GM21515 (cell line): ENCODE measurements around the gene FBXO15.
A peak's percentile ranks its signal among the peaks of the same experiment; 100 is the strongest.

Experiments
- ATAC-seq: cut with Tn5 transposase; IDR thresholded peaks from one replicate; pipeline ENCODE4 v1.9.1; 2021; ENCODE audit not compliant: unreplicated experiment

The FBXO15 gene

DNA sequence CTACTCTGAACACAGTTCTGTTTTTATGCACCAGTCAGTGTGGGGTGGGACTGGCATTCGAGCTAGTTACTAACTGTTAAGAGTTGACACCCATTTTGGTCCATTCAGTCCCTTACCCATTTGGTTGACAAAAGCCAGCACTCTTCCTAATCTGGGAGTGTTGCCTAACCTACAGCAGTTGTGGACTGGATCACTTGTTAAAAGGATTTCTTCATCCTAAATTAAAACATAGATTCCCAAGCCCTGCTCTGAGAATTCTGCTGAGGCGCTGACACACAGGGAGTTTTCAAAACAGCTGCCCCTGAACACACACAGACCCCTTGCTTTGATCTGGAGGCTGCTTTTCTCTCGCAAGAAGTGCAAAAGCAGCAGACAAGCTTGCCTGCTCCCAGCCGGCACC, 7.1 kb upstream of the FBXO15 start:
- no peak for ATAC-seq

DNA sequence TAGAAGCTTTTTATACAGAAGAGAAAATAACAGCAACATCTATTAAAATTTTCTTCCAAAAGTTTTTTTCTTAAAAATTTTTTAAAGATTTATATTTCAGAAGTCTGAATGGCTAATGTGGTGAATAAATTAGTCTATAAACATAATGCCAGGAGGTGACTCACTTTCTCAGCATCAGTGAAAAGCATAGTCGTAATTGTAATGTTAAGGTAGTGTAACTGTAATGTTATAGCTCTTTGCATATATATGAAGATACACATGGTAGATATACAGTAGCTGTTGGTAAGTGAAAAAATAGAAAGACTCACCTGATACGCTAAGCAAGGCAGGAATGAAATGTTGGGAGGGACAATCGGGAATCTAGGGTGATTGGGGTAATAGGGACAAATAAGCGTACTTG, 6.2 kb upstream of the FBXO15 start:
- ATAC-seq: no peak

DNA sequence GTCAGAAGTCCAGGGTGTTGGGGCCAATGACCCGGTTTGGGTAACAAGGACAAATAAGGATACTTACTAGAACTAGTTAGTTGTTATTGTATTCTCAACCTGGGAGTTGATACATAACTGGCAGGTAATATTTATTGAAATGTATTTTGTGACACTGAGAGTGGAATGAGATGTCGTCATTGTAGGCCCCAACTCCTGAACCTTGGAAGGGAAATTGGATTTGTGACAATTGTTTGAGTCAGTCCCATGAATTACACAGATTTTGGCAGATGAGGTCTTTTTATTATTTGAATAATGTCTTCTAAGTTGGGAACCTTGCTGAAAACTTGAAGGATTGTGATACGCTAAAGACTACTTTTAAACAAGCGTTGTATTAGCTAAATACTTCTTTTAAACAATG, 5.7 kb upstream of the FBXO15 start:
- no peak for ATAC-seq

DNA sequence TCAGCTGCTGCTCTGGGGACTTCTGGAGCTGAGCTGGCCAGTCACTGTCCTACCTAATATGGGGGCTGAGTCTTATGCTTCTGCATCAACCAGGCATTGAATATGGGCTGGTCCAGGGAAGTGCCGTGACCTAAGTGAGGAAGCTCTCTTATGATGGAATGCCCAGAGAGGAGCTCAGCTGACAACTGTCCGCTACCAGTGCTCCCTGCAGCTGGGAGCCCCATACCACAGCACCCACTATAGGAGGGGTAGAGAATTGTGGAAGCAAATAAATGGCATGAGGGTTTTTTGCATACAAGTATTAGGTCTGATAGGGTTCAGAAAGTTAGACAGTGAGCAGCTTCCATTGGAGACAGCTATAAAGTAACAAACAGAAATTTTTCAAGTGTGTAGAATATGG, 5.2 kb upstream of the FBXO15 start:
- ATAC-seq: no peak

DNA sequence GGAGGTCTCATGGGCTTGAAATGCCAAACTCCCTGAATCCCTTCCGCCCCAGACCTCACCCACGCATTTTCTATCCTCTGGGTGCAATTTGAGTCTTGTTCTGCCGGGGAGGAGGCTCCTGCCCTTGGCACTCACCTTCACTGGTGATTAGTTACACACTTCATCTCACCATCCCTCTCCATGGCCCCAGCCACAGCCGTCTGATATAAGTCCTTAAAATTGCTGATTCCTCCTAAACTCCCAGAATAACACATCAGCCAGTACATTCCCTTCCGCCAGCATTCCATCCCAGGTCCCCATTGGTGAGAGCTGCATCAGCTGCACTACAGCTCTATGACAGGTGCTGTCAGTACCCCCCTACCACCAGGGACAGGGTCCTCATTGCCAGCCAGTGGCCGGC, 4.6 kb upstream of the FBXO15 start:
- no peak for ATAC-seq

DNA sequence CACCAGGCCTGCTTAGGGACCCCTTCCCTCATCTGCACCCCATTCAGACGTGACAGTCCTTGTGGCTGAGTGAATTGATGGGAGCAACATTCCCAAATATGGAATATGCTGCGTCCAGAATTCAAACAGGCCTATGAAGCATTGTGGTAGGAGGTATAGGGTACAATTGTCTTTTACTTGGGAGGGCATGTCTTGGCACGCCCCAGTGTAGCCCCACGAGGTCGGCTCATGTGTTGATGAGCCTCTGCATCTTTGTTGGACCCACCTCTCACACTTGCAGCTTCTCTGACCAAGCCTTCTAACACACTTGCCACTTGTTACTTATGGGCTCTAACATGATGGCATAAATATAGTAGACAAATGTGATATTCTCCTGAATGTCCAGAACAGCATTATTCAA, 2.2 kb upstream of the FBXO15 start:
- no peak for ATAC-seq

DNA sequence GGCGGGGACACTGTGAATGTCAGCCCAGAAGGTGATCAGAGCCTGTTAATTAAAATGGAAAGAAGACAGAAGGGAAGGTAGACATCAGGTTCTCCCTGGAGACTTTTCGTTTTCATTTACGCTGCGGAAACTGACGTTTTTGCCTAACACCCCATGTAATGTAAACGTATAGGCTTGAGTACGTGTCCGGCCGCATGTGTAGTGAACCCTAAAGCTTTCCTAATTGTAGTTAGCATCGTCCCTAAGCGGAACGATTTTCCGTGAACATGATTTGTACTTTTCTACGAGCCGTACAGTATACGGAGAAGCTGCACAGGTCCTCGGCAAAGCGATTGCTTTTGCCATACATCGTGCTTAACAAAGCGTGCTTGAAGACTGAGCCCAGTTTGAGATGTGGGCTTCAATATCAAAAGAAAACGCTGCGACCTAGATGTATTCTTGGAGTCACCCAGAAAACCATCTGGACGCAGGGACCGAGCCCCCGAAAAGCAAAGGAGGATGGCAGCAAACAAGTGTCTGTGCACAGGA, 973 bp upstream of the FBXO15 start:
- peak; percentile 21 for ATAC-seq

DNA sequence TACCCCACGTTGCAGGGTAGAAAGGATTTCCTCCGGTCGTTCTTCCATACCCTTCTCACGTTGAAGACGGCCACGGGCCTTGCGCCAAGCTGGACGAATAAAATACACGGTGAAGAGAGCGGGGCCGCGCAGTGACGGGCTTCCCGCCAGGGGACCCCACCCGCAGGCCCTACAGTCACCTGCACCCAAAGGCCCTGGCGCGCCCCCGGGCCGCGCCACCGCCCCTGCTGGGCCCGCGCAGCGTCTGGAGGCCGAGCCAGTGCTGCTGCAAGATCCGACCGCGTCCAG, 199 bp downstream of the FBXO15 start:
- no peak for ATAC-seq

DNA sequence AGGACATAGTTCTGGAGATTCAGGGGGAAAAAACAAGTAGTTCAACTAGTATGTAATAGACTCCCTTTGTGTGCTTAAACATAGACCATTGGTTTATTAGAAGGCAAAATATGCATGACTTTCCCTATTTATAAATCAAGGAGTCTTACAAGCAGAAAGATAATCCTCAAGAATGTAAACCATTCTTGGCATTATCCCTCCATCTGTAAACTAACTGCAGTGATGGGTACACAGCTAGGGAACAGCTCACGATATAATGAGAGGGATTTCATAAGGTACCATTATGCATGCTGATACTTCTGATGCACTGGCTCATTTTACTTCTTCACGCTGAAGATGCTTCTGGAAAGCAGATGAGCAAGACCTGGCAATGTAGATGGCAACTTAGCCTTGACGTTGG, 878 bp downstream of the FBXO15 start:
- ATAC-seq: no peak

DNA sequence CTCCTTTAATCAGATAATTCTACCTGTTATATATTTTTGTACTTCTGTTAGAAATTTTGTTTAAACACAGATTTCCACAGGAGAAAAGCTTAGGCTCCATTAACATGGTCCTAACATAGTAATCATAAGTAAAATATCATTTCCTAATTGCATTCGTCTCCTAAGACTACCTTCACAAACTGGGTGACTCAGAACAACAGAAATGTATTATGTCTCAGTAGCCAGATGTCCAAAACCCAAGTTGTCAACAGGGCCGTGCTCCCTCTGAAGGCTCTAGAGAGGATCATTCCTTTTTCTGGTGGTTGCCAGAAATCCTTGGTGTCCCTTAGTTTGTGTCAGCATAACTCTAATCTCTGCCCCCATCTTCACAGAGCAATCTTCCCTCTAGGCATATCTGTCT, 5.4 kb downstream of the FBXO15 start:
- ATAC-seq: no peak

DNA sequence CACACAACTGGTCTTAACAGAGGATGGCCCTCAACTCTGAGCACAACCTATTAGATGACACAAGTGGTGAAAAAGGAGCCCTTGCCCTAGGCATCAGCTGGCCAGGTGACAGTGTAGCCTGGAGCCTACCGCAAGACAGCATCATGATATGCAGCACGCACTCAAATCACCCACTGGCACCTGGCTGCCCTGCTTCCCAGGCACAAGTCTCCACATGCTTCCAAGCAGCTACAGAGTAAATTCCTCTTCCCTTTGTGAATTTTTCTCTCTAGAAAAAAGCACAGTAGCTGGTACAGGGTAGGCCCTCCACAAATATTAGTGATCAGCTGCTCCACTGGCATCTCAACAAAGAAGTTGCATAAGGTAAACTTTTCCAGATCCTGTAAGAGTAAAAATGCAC, 6.0 kb downstream of the FBXO15 start:
- no peak for ATAC-seq

DNA sequence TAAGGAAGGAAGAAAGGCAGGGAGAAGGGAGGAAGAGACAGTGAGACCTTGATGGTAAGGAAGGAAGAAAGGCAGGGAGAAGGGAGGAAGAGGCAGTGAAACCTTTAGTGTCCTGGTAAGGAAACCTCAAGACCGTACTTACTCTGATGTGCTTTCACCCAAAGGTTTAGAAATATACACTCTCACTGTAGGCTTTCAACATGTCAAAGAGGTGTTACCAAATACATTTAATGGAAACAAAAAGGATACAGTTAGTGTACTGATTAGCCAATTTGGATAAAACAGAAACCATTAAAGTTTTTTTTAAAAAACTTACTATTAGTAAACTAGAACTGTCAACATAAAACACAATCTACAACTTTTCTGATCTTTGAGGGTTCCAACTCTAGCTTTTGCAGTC, 7.1 kb downstream of the FBXO15 start:
- ATAC-seq: no peak

DNA sequence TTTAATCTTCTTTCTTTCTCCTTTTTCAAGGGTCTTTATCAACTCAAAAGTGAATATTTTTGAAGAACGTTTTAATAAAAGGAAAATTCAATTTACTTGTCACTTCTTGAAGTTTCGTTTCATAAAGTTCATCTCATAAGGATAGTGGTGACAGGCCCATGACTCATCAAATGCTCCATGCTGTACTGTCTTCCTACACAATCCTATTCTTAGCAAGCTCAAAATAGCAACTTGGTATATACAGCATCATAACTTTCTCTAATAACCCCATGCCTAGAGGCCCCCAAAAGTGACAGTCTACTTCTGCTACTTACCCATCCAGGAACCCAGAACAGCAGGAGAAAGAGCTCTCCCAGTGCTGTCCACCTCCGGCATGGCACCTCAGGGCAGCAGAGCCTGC, 7.7 kb downstream of the FBXO15 start:
- no peak for ATAC-seq

DNA sequence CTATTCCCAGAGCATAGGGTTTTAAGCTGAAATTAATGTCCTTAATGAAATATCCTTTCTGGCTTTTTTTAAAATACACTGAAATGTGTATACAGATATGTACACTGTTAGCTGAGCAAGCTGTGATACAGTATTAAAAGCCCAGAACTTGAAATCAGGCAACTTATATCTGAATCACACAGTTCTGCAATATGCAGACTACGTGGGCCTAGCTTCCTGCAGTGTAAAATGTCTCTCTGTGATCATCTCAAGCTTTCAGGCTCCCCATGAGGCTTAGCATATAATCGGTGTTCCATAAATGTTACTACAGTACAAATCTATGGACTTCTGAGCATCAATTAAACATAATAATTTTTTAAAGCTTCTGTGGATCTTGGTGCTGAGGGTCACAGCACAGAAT, 8.2 kb downstream of the FBXO15 start:
- no peak for ATAC-seq

DNA sequence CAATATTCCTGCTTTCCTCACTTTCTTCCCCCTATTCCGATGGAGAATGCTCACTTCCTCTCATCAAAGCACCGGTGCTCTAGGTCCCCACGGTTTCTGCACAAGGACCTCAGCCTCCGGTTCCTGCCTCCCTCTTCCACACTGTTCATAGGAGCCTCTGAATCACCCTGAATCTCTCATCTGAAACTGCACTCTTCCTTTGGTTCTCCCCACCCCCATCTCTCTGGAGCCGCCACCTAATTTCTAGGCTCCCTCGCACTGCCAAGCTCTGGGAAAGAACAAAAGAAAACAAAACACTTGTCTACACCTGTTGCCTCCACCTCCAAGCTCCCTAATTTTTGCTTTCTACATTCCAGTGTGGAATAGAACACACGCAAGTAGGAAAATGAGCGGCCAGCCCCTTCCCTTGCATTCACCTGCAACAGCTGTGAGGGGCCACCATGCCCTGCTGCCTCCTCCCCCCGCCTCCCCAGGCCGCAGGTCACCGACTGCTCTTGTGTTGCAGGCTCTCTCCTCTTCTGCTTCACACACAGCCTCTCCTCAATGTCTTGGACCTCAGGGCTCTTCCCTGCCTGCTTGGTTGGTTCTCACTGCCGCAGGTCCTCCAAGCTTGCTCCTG, 9.6 kb downstream of the FBXO15 start:
- ATAC-seq: no peak

DNA sequence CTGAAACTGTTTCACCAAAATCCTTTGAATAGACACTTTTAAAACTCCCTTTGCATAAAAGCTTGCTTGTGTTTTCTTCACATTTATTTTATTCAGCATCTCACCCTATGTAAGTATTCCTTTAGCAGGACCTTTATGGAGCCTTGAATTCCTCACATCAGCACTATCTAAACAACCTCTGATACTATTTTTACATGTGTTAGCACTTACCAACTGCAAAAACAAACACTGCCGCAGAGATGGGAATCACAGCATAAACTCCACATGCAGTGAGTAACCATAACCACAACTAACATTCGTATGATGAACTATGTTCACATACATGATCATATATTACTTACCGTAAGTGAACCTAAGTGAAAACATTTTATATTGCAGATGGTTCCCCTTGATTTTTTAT, 15.4 kb downstream of the FBXO15 start:
- no peak for ATAC-seq

DNA sequence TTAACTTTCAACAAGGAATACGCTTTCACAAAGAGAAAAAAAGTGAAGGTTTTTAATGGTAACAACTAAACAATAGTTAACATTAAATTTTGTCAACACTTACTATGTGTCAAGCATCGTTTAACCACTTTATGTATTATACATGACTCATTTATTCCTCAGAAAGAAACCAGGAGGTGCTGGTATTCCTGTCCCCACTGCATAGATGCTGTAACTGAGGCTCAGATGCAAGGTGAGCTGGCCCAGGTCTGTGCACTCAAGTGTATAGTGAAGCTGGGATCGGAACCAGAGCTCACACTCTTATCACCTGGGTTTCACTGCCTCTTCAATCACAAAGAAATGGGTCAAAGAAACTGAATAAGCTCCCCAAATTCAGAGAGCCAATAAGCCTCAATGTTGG, 16.5 kb downstream of the FBXO15 start:
- no peak for ATAC-seq

DNA sequence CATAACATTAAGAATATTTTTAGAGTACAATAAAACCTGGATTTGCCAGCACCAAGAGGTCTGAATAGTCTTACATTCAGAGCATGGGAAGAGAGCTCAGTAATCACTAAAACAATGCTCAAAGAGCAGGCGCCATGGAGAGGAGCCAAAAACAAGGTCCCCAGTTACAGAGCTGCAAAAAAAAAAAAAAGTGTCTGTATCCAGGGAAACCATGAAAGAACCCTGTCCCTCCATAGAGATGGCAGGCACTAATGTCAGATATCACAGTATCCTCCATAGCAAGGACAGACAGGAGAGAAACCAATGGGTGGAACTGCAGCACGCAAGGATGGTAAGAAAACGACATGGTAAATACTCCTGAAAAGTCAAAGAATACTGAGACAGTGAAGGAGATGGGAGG, 19.5 kb downstream of the FBXO15 start:
- no peak for ATAC-seq

DNA sequence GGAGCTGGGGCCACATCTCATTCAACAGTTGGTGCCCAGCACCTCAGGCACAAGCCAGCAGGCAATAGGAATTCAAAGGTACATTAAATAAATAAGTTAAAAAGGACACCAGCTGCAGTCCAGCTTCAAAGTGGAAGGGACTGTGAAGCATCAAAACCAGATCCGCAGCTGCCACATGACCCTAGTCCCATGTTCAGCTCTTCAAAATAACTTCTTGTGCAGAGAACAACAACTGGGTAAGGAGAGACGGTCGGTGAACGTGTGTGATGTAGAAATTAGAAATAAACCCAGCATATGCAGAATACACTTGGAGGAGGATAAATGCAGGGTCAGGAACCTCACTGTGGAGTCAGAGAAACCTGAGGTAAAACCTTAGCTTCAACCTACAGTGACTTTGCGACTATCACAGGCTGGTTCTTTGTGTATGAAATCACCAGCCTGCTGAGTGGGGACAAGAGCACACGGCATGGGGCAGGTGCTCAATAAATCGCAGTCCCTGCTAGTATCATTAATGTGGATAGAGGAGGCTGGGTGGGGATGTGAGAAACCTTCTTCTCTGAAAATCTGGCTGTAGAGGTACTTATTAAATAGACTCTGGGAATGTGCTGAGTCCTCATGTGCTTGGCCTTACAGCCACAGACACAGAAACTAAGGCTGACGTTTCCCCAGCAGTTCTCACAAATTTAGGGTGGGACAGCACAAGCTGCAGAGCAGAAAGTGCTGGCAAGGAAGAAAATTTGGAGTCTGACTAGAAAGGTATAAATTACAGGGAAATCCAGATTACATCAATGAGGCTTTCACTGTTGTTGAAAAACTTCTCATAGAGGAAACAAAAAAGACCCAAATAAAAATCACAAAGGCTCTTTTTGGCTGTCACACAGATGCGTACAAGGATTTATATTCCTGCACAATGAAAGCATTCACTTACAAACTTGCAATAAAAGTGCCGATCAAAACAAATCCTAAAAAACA, 20.7 kb downstream of the FBXO15 start:
- ATAC-seq: no peak

DNA sequence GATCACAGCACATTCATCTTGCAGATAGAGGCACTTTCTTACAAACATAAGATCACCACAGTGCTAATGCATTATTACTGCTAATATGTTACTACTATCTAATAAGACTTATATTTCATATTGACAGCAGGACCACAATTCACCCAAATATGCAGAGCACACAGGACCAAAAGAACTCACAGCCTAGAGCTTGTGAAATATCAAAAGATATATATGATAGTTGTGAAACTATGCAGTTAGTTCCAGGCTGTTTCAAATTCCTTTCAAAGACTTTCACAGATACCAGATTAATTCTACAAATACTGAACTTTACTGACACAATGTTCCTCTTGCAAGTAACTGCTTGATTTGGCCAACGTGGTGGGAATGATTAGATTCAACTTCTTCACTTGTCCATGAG, 23.0 kb downstream of the FBXO15 start:
- ATAC-seq: no peak

DNA sequence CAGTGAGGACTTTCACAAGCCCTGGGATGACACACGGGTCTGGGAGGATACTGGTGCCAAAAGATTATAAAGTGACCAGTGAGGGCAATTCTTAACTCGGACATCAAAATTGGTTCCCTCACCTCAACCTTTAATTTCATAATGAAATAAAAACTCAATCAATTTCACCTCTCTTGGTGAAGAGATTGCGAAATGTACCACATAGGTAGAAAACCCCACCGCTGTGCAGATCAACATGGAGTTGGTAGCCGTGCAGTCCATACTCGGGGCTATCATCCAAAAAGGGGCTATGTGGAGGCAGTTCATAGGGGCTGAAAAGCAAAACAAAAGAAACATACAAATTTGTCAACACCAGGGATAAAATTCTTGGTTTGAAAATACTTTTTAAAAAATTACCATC, 24.4 kb downstream of the FBXO15 start:
- ATAC-seq: no peak
